Heart left ventricle (tissue), 13 donors: ENCODE data around the gene PTPRN2.

Experiments used
- CTCF ChIP-seq, 12 donors: fragments of 200-600 bp; sonication (generic) in 4 of 12; IDR thresholded peaks; one replicate each; pipeline versions ENCODE4 v1.5.0 to v1.8.0; 2018 to 2022; ENCODE audit warnings: antibody characterized with exemption in 12 of 12, mild to moderate bottlenecking in 5 of 12
- POLR2A ChIP-seq, 2 donors: fragments of 450-650 bp; IDR thresholded peaks; one replicate each; pipeline ENCODE4 v1.6.1; 2017; ENCODE audit warnings: antibody characterized with exemption in 2 of 2, mild to moderate bottlenecking in 2 of 2, moderate library complexity in 2 of 2
- donor health status: ischemic (EF 13 %, LVEDD 7.1; RV severe dilation, severe dysfunction).
- donor health status: DM: no; HTN: yes; CAD: no.
- donor health status: DM: no; HTN: no; CAD: no.
- donor health status: ischemic (EF 25% LVEDD 6.9; RV normal size, moderate dysfunction).
- donor health status: ischemic (EF 25% LVEDD 5.7; RV mildly dilated, moderate dysfunction).
- donor health status: ischemic (EF 35%, LVEDD 5.7; RV mildly dilated, moderate dysfunction).
- donor health status: nonischemic (EF 11% LVEDD 7.7; RV severe dilation, severe dysfunction).
- donor health status: DM: yes; HTN: yes; CAD: no.
- donor health status: PGD.
- donor health status: ischemic (EF 29% LVEDD 5.4; RV normal size, mild dysfunction).
- donor health status: nonischemic (EF 23%, LVEDD 6.1; RV moderate dilation, normal function).

- TF ChIP-seq CTCF (IDR thresholded peaks at IDR 0.05) (no peak), POLR2A (IDR thresholded peaks at IDR 0.05) (no peak)
Measured at GRCh38 chr7:158323741-158324396, 263.8 kb downstream of the PTPRN2 start.
